K562 (cell line): ENCODE data around the gene PBX2. TPM values are rescaled to one million over a fixed set of nuclear protein-coding genes. Genes with fewer than 3 reads are reported as not detected.

Experiments used
- ARID3B ChIP-seq: fragments of 250-450 bp; sonication (Bioruptor Pico); IDR thresholded peaks from 2 replicates; pipeline ENCODE4 v1.4.0; 2020; ENCODE audit warnings: borderline replicate concordance
- ARNT ChIP-seq, 2 experiments: fragments of 450-650 bp; IDR thresholded peaks; 2 replicates each; pipeline ENCODE4 v1.6.1; 2016; ENCODE audit warnings: mild to moderate bottlenecking in 1 of 2
- ATF4 ChIP-seq: fragments of 450-650 bp; formaldehyde crosslinking; IDR thresholded peaks from 2 replicates; pipeline ENCODE4 v1.4.0; 2022; ENCODE audit warnings: mild to moderate bottlenecking, moderate library complexity
- CBX5 ChIP-seq: IDR thresholded peaks from 2 replicates; pipeline ENCODE4 v1.6.1; 2014; ENCODE audit warnings: low read depth, borderline replicate concordance
- CCNT2 ChIP-seq: IDR thresholded peaks from 2 replicates; pipeline ENCODE4 v1.6.1; 2011; ENCODE audit warnings: borderline replicate concordance, low read depth, mild to moderate bottlenecking, moderate library complexity, mixed read lengths, low read length; ENCODE audit not compliant: insufficient read length; ENCODE audit errors: extremely low read depth
- CREB3 ChIP-seq: fragments of 450-650 bp; conservative IDR thresholded peaks from 2 replicates; pipeline ENCODE4 v1.6.1; 2016; ENCODE audit warnings: missing genetic modification characterization, low read depth, mild to moderate bottlenecking, missing compliant biosample characterization, moderate library complexity
- EP300 ChIP-seq: IDR thresholded peaks from 2 replicates; pipeline ENCODE4 v1.6.1; 2012; ENCODE audit warnings: low read length, improper control_type of control experiment
- ERF ChIP-seq: fragments of 450-650 bp; formaldehyde crosslinking; IDR thresholded peaks from 2 replicates; pipeline ENCODE4 v1.4.0; 2020; ENCODE audit warnings: mild to moderate bottlenecking, mixed read lengths
- FOXK1 ChIP-seq: sonication (generic); formaldehyde crosslinking; IDR thresholded peaks from 2 replicates; pipeline ENCODE4 v1.8.0; 2022; ENCODE audit warnings: missing genetic modification reagents, mild to moderate bottlenecking, borderline replicate concordance
- GABPB1 ChIP-seq: sonication (generic); formaldehyde crosslinking; IDR thresholded peaks from 2 replicates; pipeline ENCODE4 v1.8.0; 2022; ENCODE audit warnings: mild to moderate bottlenecking, missing genetic modification reagents
- IRF2 ChIP-seq: sonication (generic); formaldehyde crosslinking; IDR thresholded peaks from 2 replicates; pipeline ENCODE4 v1.8.1; 2022; ENCODE audit warnings: mild to moderate bottlenecking, missing genetic modification reagents
- KDM2B ChIP-seq: fragments of 250-450 bp; sonication (Bioruptor Pico); IDR thresholded peaks from 2 replicates; pipeline ENCODE4 v1.8.0; 2021; ENCODE audit warnings: mild to moderate bottlenecking, moderate library complexity
- MAFF ChIP-seq: IDR thresholded peaks from 2 replicates; pipeline ENCODE4 v1.6.1; 2012; ENCODE audit warnings: low read length, improper control_type of control experiment
- RBM14 ChIP-seq: fragments of 200-400 bp; formaldehyde crosslinking; IDR thresholded peaks from 2 replicates; pipeline ENCODE4 v1.6.1; 2018; ENCODE audit warnings: low read depth, mild to moderate bottlenecking, low read length, moderate library complexity, borderline replicate concordance; ENCODE audit not compliant: insufficient read depth
- SNAPC5 ChIP-seq: fragments of 250-450 bp; sonication (Bioruptor Pico); IDR thresholded peaks from 2 replicates; pipeline ENCODE4 v1.8.0; 2021; ENCODE audit warnings: moderate library complexity, mild to moderate bottlenecking, inconsistent platforms
- STAT5B ChIP-seq: fragments of 250-450 bp; sonication (Bioruptor Pico); IDR thresholded peaks from 2 replicates; pipeline ENCODE4 v1.8.0; 2021; ENCODE audit warnings: mild to moderate bottlenecking, inconsistent platforms
- TCF7 ChIP-seq: sonication (generic); IDR thresholded peaks from 2 replicates; pipeline ENCODE4 v1.6.1; 2016; ENCODE audit warnings: antibody characterized with exemption, borderline replicate concordance
- ZBTB12 ChIP-seq: fragments of 250-450 bp; sonication (Bioruptor Pico); IDR thresholded peaks from 2 replicates; pipeline ENCODE4 v1.4.0; 2020
- ZNF124 ChIP-seq: sonication (generic); formaldehyde crosslinking; IDR thresholded peaks from 2 replicates; pipeline ENCODE4 v1.8.1; 2022; ENCODE audit warnings: missing genetic modification reagents
- ZNF408 ChIP-seq: fragments of 250-450 bp; sonication (Bioruptor Pico); IDR thresholded peaks from 2 replicates; pipeline ENCODE4 v1.4.0; 2020; ENCODE audit warnings: low read depth, mild to moderate bottlenecking, moderate library complexity
- ZNF586 ChIP-seq: fragments of 450-650 bp; formaldehyde crosslinking; conservative IDR thresholded peaks from 2 replicates; pipeline ENCODE4 v1.4.0; 2020; ENCODE audit warnings: mild to moderate bottlenecking, moderate library complexity
- ZZZ3 ChIP-seq: fragments of 450-650 bp; IDR thresholded peaks from 2 replicates; pipeline ENCODE4 v1.6.1; 2016; ENCODE audit warnings: antibody characterized with exemption, mild to moderate bottlenecking, moderate library complexity
- polyA plus RNA-seq, 8 experiments: library from polyadenylated mRNA; depleted of rRNA in 4 of 8; stranded (reverse) in 5 of 8; unstranded in 3 of 8; fragments of >200 nt; fragmentation: Nextera tagmentation in 2 of 8; fragmentation: Illumina TruSeq in 1 of 8; extraction: Ambion mirVana in 2 of 8; extraction: Trizol in 1 of 8; gene quantifications; 2 replicates each; pipeline versions ENCODE4 v1.2.1 to v1.2.3, GENCODE V29; 2011 to 2014; ENCODE audit warnings: inconsistent platforms in 1 of 8, missing spikeins in 1 of 8
- total RNA-seq, 7 experiments: library from RNA; depleted of rRNA in 6 of 7; stranded (reverse); fragments of >200 nt in 6 of 7; fragmentation: Illumina TruSeq in 2 of 7; extraction: Trizol in 2 of 7; gene quantifications; 2 replicates each; pipeline versions ENCODE4 v1.2.1 to v1.2.3, GENCODE V29; 2011 to 2021; ENCODE audit warnings: low replicate concordance in 1 of 7

PBX2 gene
- total and polyA plus RNA-seq, 9 of the 15 experiments (the other 6 are each of a cell fraction or from before 2014, with no cell fraction given) = 1.9 to 134 (median 62.5) TPM

- no peak for TF ChIP-seq FOXK1
- no peak for TF ChIP-seq ZNF586 (CRISPR knock-in tag)
- no peak for TF ChIP-seq CBX5
- no peak for TF ChIP-seq MAFF
- TF ChIP-seq CREB3 (tag) = no peak
- no peak for TF ChIP-seq ARID3B (CRISPR knock-in tag)
- no peak for TF ChIP-seq ERF (CRISPR knock-in tag)
- no peak for TF ChIP-seq IRF2 (CRISPR knock-in tag)
- no peak for TF ChIP-seq ZNF124
- no peak; the same call in 1 of the 2 replicates for TF ChIP-seq ATF4 (CRISPR knock-in tag)
- no peak for TF ChIP-seq STAT5B (CRISPR knock-in tag)
- TF ChIP-seq CCNT2 = no peak
- TF ChIP-seq RBM14 = no peak
- TF ChIP-seq GABPB1 (CRISPR knock-in tag) = no peak
- no peak for TF ChIP-seq TCF7
- no peak for TF ChIP-seq ZBTB12 (CRISPR knock-in tag)
- no peak for TF ChIP-seq ZNF408
- no peak for TF ChIP-seq SNAPC5 (CRISPR knock-in tag)
- 0 out of 4 replicates have a peak, but pooled peaks of 1 of the 2 experiments have one; percentile 14 for TF ChIP-seq ARNT (IDR thresholded peaks at IDR 0.05)
- TF ChIP-seq ZZZ3 = peak; percentile 61; the same call in 1 of the 2 replicates
- no peak for TF ChIP-seq KDM2B (CRISPR knock-in tag)
- TF ChIP-seq EP300 = peak; percentile 34; the same call in 1 of the 2 replicates
These were observed 13.4 kb downstream of the PBX2 start (continued) for GRCh38 chr6:32176476-32177182.
